ENCODE data around the gene ARRDC5. TPM values are rescaled to one million over a fixed set of nuclear protein-coding genes. Genes with fewer than 3 reads are reported as not detected.
"Not testable (repeated sequence)": the region's sequence is repeated elsewhere in the genome, so short reads cannot be mapped to it uniquely, and the experiment has no call there.

The ARRDC5 gene
- total RNA-seq, 1 experiment from 2014 or later = not detected

GRCh38 chr19:4861147-4861546 is 41.5 kb downstream of the ARRDC5 start:
- H3K27me3 ChIP-seq (ENCODE audit: low read length) = no peaks in the 10 kb centered on the region
- no peaks in the 10 kb centered on the region for H3K9me2 ChIP-seq (replicated peaks; ENCODE audit: insufficient read depth, low read length)
- no peaks in the 10 kb centered on the region; the same call in 1 of the 2 replicates for H3K36me3 ChIP-seq (ENCODE audit: insufficient read depth, low read length)
- peaks cover 7% of the 10 kb centered on the region for H3K79me2 ChIP-seq (ENCODE audit: low read length)
- no peaks in the 10 kb centered on the region for H4K20me1 ChIP-seq (ENCODE audit: insufficient read depth, low read depth, low read length)
- no peak for DNase-seq
- no peak overlapping the region for H3K4me2 ChIP-seq (ENCODE audit: low read depth, low read length, poor library complexity, severe bottlenecking)
- H3K9me3 ChIP-seq (ENCODE audit: low read length) = no peaks in the 10 kb centered on the region
- H3K9ac ChIP-seq (ENCODE audit: low read length) = no peak overlapping the region
- peaks cover 13% of the 10 kb centered on the region for H3K4me1 ChIP-seq (ENCODE audit: low read length)
- no peak overlapping the region for H2AFZ ChIP-seq (ENCODE audit: low read length)
- H3K27ac ChIP-seq (ENCODE audit: low read length) = no peak overlapping the region
- H3K4me3 ChIP-seq (ENCODE audit: low read length) = no peak overlapping the region

- Histone ChIP-seq H3K4me2 (ENCODE audit: low read depth, low read length, poor library complexity, severe bottlenecking) (no peak overlapping the region), H2AFZ (ENCODE audit: low read length) (no peak overlapping the region), H3K4me1 (ENCODE audit: low read length) (peaks cover 12% of the 10 kb centered on the region), H3K27ac (ENCODE audit: low read length) (no peak overlapping the region), H3K9ac (ENCODE audit: low read length) (no peak overlapping the region), H3K79me2 (ENCODE audit: low read length) (0 out of 2 replicates have a peak, but pooled peaks cover 4% of the 10 kb centered on the region), H3K4me3 (ENCODE audit: low read length) (no peak overlapping the region), H3K9me3 (ENCODE audit: low read length) (no peaks in the 10 kb centered on the region), H4K20me1 (ENCODE audit: insufficient read depth, low read depth, low read length) (no peaks in the 10 kb centered on the region), H3K9me2 (replicated peaks; ENCODE audit: insufficient read depth, low read length) (no peaks in the 10 kb centered on the region), H3K27me3 (ENCODE audit: low read length) (no peaks in the 10 kb centered on the region), H3K36me3 (ENCODE audit: insufficient read depth, low read length) (no peaks in the 10 kb centered on the region; the same call in 1 of the 2 replicates)
- no peak for DNase-seq
Observed at GRCh38 chr19:4859697-4860096, 43.0 kb downstream of the ARRDC5 start.

- H2AFZ ChIP-seq (ENCODE audit: low read length); H3K27ac ChIP-seq (ENCODE audit: low read length); H3K9me3 ChIP-seq (ENCODE audit: low read length); H3K9ac ChIP-seq (ENCODE audit: low read length); DNase-seq; H4K20me1 ChIP-seq (ENCODE audit: insufficient read depth, low read depth, low read length); H3K4me2 ChIP-seq (ENCODE audit: low read depth, low read length, poor library complexity, severe bottlenecking); H3K4me3 ChIP-seq (ENCODE audit: low read length); H3K36me3 ChIP-seq (ENCODE audit: insufficient read depth, low read length); H3K4me1 ChIP-seq (ENCODE audit: low read length); H3K27me3 ChIP-seq (ENCODE audit: low read length); H3K9me2 ChIP-seq (replicated peaks; ENCODE audit: insufficient read depth, low read length); H3K79me2 ChIP-seq (ENCODE audit: low read length): not testable (repeated sequence)
Observed at GRCh38 chr19:4856468-4856867, 46.2 kb downstream of the ARRDC5 start.

DNA sequence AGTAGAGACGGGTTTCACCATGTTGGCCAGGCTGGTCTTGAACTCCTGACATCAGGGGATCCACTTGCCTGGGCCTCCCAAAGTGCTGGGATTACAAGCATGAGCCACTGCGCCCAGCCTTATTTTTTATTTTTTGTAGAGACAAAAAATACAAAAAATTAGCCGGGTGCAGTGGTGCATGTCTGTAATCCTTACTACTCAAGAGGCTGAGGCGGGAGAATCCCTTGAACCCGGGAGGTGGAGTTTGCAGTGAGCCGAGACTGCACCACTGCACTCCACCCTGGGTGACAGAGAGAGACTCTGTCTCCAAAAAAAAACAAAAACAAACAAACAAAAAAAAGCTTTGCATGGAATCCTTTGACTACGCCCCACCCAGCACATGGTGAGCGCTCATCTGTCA is 49.2 kb downstream of the ARRDC5 start:
- DNase-seq; H3K9me2 ChIP-seq (replicated peaks; ENCODE audit: insufficient read depth, low read length); H2AFZ ChIP-seq (ENCODE audit: low read length); H3K9ac ChIP-seq (ENCODE audit: low read length); H3K4me2 ChIP-seq (ENCODE audit: low read depth, low read length, poor library complexity, severe bottlenecking); H3K27me3 ChIP-seq (ENCODE audit: low read length); H3K4me1 ChIP-seq (ENCODE audit: low read length); H3K27ac ChIP-seq (ENCODE audit: low read length); H3K36me3 ChIP-seq (ENCODE audit: insufficient read depth, low read length); H4K20me1 ChIP-seq (ENCODE audit: insufficient read depth, low read depth, low read length); H3K9me3 ChIP-seq (ENCODE audit: low read length); H3K4me3 ChIP-seq (ENCODE audit: low read length); H3K79me2 ChIP-seq (ENCODE audit: low read length): not testable (repeated sequence)

GRCh38 chr19:4852484-4852883 is 50.2 kb downstream of the ARRDC5 start:
- H3K4me1 ChIP-seq (ENCODE audit: low read length) = no peaks in the 10 kb centered on the region
- H3K27me3 ChIP-seq (ENCODE audit: low read length) = no peaks in the 10 kb centered on the region
- H3K9ac ChIP-seq (ENCODE audit: low read length) = no peak overlapping the region
- no peak for DNase-seq
- H3K9me2 ChIP-seq (replicated peaks; ENCODE audit: insufficient read depth, low read length) = no peaks in the 10 kb centered on the region
- H3K4me2 ChIP-seq (ENCODE audit: low read depth, low read length, poor library complexity, severe bottlenecking) = no peak overlapping the region
- H3K27ac ChIP-seq (ENCODE audit: low read length) = no peak overlapping the region
- no peak overlapping the region for H3K4me3 ChIP-seq (ENCODE audit: low read length)
- H4K20me1 ChIP-seq (ENCODE audit: insufficient read depth, low read depth, low read length) = no peaks in the 10 kb centered on the region
- no peaks in the 10 kb centered on the region; the same call in 1 of the 2 replicates for H3K36me3 ChIP-seq (ENCODE audit: insufficient read depth, low read length)
- no peaks in the 10 kb centered on the region for H3K79me2 ChIP-seq (ENCODE audit: low read length)
- no peak overlapping the region for H2AFZ ChIP-seq (ENCODE audit: low read length)
- no peaks in the 10 kb centered on the region for H3K9me3 ChIP-seq (ENCODE audit: low read length)

GRCh38 chr19:4851551-4852290 is 51.0 kb downstream of the ARRDC5 start:
- Histone ChIP-seq H3K9ac (ENCODE audit: low read length) (no peak overlapping the region), H2AFZ (ENCODE audit: low read length) (no peak overlapping the region; the same call in 1 of the 2 replicates), H3K27ac (ENCODE audit: low read length) (no peak overlapping the region), H3K9me2 (replicated peaks; ENCODE audit: insufficient read depth, low read length) (no peaks in the 10 kb centered on the region), H3K79me2 (ENCODE audit: low read length) (no peaks in the 10 kb centered on the region), H3K27me3 (ENCODE audit: low read length) (no peaks in the 10 kb centered on the region), H3K4me3 (ENCODE audit: low read length) (no peak overlapping the region), H3K4me2 (ENCODE audit: low read depth, low read length, poor library complexity, severe bottlenecking) (peak overlapping the region; percentile 8), H3K4me1 (ENCODE audit: low read length) (no peaks in the 10 kb centered on the region), H3K36me3 (ENCODE audit: insufficient read depth, low read length) (no peaks in the 10 kb centered on the region), H4K20me1 (ENCODE audit: insufficient read depth, low read depth, low read length) (no peaks in the 10 kb centered on the region), H3K9me3 (ENCODE audit: low read length) (no peaks in the 10 kb centered on the region)
- DNase-seq = peak; percentile 84

DNA sequence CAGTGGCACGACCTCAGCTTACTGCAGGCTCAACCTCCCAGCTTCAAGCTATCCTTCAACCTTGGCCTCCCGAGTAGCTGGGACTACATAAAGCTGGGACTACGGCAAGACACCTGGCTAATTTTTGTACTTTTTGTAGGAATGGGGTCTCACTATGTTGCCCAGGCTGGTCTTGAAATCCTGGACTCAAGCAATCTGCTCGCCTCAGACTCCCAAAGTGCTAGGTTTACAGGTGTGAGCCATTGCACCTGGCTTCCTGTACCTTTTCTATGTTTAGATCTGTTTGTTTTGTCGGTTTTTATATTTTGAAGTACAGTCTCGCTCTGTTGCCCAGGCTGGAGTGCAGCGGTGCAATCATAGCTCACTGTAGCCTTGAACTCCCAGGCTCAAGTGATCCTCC is 53.7 kb downstream of the ARRDC5 start:
- Histone ChIP-seq H3K9ac (ENCODE audit: low read length) (no peak overlapping the region), H3K4me1 (ENCODE audit: low read length) (no peaks in the 10 kb centered on the region), H3K4me2 (ENCODE audit: low read depth, low read length, poor library complexity, severe bottlenecking) (no peak overlapping the region), H3K27me3 (ENCODE audit: low read length) (no peaks in the 10 kb centered on the region), H2AFZ (ENCODE audit: low read length) (no peak overlapping the region), H3K9me3 (ENCODE audit: low read length) (no peaks in the 10 kb centered on the region), H3K9me2 (replicated peaks; ENCODE audit: insufficient read depth, low read length) (no peaks in the 10 kb centered on the region), H3K79me2 (ENCODE audit: low read length) (no peaks in the 10 kb centered on the region), H3K27ac (ENCODE audit: low read length) (no peak overlapping the region), H3K36me3 (ENCODE audit: insufficient read depth, low read length) (no peaks in the 10 kb centered on the region), H4K20me1 (ENCODE audit: insufficient read depth, low read depth, low read length) (no peaks in the 10 kb centered on the region), H3K4me3 (ENCODE audit: low read length) (no peak overlapping the region)
- no peak for DNase-seq

GRCh38 chr19:4847190-4847973 is 55.3 kb downstream of the ARRDC5 start:
- Histone ChIP-seq H3K4me3 (ENCODE audit: low read length) (no peak overlapping the region), H3K36me3 (ENCODE audit: insufficient read depth, low read length) (no peaks in the 10 kb centered on the region), H3K79me2 (ENCODE audit: low read length) (no peaks in the 10 kb centered on the region), H4K20me1 (ENCODE audit: insufficient read depth, low read depth, low read length) (no peaks in the 10 kb centered on the region), H3K4me1 (ENCODE audit: low read length) (no peaks in the 10 kb centered on the region), H3K27me3 (ENCODE audit: low read length) (no peaks in the 10 kb centered on the region), H3K27ac (ENCODE audit: low read length) (no peak overlapping the region), H3K4me2 (ENCODE audit: low read depth, low read length, poor library complexity, severe bottlenecking) (no peak overlapping the region), H3K9me3 (ENCODE audit: low read length) (no peaks in the 10 kb centered on the region), H2AFZ (ENCODE audit: low read length) (no peak overlapping the region), H3K9me2 (replicated peaks; ENCODE audit: insufficient read depth, low read length) (no peaks in the 10 kb centered on the region), H3K9ac (ENCODE audit: low read length) (no peak overlapping the region)
- DNase-seq = no peak
